DOHH2 (cell line): ENCODE results near the gene RRP12.

Experiments used
- EZH2phosphoT487 ChIP-seq: fragments of 200-600 bp; sonication (generic); IDR thresholded peaks from 2 replicates; pipeline ENCODE4 v1.6.1; 2017; ENCODE audit warnings: borderline replicate concordance, mild to moderate bottlenecking, antibody characterized with exemption, low read length, moderate library complexity, mixed read lengths
- TF ChIP-seq, protein P1 (sequence below): fragments of 200-600 bp; sonication (generic); IDR thresholded peaks from one replicate; pipeline ENCODE4 v1.5.1; 2014; ENCODE audit warnings: antibody characterized with exemption, mild to moderate bottlenecking, low read depth, low read length; ENCODE audit not compliant: poor library complexity, severe bottlenecking

DNA sequence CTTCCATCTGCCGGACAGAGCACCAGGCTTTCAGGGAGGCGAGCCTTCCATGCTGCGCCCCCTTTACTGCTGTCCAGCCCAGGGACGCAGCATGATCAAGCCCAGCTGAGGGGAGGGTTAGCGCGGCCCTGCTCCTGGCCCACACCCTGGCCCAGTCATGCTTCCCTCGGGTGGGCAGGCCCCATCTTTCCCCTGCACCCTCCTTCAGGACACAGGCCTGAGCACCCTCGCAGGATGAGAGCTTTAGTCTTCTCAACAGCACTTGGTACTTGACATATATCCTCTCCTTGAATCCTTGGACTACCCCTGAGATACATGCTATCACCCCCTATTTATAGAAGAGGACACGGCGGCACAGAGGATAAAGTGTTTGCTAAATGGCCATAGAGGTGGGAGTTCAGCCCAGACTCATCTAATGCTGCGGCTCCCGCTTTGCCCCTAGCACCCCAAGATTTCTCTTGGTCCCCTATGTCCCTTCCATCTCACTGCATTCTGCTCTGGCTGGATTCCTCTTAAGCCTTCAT lies 34.0 kb downstream of the RRP12 start:
- TF ChIP-seq, protein P1, sequence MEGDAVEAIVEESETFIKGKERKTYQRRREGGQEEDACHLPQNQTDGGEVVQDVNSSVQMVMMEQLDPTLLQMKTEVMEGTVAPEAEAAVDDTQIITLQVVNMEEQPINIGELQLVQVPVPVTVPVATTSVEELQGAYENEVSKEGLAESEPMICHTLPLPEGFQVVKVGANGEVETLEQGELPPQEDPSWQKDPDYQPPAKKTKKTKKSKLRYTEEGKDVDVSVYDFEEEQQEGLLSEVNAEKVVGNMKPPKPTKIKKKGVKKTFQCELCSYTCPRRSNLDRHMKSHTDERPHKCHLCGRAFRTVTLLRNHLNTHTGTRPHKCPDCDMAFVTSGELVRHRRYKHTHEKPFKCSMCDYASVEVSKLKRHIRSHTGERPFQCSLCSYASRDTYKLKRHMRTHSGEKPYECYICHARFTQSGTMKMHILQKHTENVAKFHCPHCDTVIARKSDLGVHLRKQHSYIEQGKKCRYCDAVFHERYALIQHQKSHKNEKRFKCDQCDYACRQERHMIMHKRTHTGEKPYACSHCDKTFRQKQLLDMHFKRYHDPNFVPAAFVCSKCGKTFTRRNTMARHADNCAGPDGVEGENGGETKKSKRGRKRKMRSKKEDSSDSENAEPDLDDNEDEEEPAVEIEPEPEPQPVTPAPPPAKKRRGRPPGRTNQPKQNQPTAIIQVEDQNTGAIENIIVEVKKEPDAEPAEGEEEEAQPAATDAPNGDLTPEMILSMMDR: no peak
- no peak for TF ChIP-seq EZH2phosphoT487
